Esophagus squamous epithelium (tissue), 4 donors: ENCODE results near the gene MED27.

ENCODE experiments used
- POLR2A ChIP-seq, 4 donors: fragments of 450-650 bp; IDR thresholded peaks; one replicate each; pipeline ENCODE4 v1.6.1; 2017; ENCODE audit warnings: antibody characterized with exemption in 4 of 4, mild to moderate bottlenecking in 4 of 4, moderate library complexity in 3 of 4
- TF ChIP-seq, protein P1 (sequence below), 6 experiments: fragments of 450-650 bp in 4 of 6; fragments of 200-600 bp in 2 of 6; sonication (generic) in 2 of 6; IDR thresholded peaks; one replicate each; pipeline ENCODE4 v1.5.1; 2016 to 2019; ENCODE audit warnings: antibody characterized with exemption in 6 of 6, mild to moderate bottlenecking in 4 of 6, moderate library complexity in 4 of 6

DNA sequence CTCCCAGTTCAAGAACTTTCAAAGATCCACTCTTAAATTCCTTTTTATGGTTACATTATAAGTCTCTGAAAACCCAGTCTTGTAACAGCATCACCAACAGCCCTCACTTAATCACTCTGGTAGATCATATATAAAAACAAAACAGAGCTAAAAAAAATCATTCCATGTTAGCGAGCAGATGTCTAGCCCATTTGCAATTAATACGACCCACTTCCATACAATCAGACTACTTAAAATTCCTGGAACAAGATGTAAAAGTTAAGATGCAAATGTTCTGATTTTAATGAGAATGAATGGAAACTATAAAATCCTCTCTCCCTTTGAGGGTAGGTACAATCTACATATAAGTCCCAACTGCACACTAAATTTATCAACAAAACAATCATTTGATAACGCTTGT, 167.0 kb downstream of the MED27 start:
- no peak for TF ChIP-seq POLR2A (IDR thresholded peaks at IDR 0.05)
- TF ChIP-seq, protein P1, sequence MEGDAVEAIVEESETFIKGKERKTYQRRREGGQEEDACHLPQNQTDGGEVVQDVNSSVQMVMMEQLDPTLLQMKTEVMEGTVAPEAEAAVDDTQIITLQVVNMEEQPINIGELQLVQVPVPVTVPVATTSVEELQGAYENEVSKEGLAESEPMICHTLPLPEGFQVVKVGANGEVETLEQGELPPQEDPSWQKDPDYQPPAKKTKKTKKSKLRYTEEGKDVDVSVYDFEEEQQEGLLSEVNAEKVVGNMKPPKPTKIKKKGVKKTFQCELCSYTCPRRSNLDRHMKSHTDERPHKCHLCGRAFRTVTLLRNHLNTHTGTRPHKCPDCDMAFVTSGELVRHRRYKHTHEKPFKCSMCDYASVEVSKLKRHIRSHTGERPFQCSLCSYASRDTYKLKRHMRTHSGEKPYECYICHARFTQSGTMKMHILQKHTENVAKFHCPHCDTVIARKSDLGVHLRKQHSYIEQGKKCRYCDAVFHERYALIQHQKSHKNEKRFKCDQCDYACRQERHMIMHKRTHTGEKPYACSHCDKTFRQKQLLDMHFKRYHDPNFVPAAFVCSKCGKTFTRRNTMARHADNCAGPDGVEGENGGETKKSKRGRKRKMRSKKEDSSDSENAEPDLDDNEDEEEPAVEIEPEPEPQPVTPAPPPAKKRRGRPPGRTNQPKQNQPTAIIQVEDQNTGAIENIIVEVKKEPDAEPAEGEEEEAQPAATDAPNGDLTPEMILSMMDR (IDR thresholded peaks at IDR 0.05) = no peak
